H7 (cell line): ENCODE measurements around the gene MIR17HG. TPM values are rescaled to one million over a fixed set of nuclear protein-coding genes. Genes with fewer than 3 reads are reported as not detected.

ENCODE experiments used
- DNase-seq: peaks from one replicate; pipeline ENCODE4 v3.0.0; 2012
- H3K27me3 ChIP-seq: 2 replicates; pipeline ENCODE4 v1.6.0; 2011; ENCODE audit warnings: mild to moderate bottlenecking, low read length; ENCODE audit not compliant: control insufficient read depth, insufficient read depth
- H3K36me3 ChIP-seq: replicated peaks from 2 replicates; pipeline ENCODE4 v1.5.1; 2011; ENCODE audit warnings: low read length; ENCODE audit not compliant: control insufficient read depth, insufficient read depth
- H3K4me3 ChIP-seq: 2 replicates; pipeline ENCODE4 v1.5.1; 2011; ENCODE audit warnings: low read depth, mild to moderate bottlenecking, control low read depth, low read length, moderate library complexity; ENCODE audit not compliant: insufficient read depth
- total RNA-seq: library from RNA; depleted of rRNA; stranded (reverse); fragments of >200 nt; shearing (Covaris generic); gene quantifications from 2 replicates; pipeline ENCODE4 v1.2.3, GENCODE V29; 2014; rRNA removed

The MIR17HG gene
- total RNA-seq, result 19.6 and 22.2 TPM in 2 replicates

GRCh38 chr13:91347202-91347995 lies at the start of gene MIR17HG:
TSS of gene MIR17HG (plus strand) at chr13:91347687.
- Histone ChIP-seq H3K27me3 (no peaks in the 10 kb centered on the region), H3K36me3 (peaks cover 21% of the 10 kb centered on the region), H3K4me3 (peak within 1 kb of the TSS; percentile 77)
- peak; percentile 90 for DNase-seq

- Histone ChIP-seq H3K4me3 (no peak overlapping the region), H3K27me3 (no peaks in the 10 kb centered on the region), H3K36me3 (no peaks in the 10 kb centered on the region)
- no peak for DNase-seq
Observed at GRCh38 chr13:91298060-91298459, 49.4 kb upstream of the MIR17HG start.

GRCh38 chr13:91302111-91302510 lies 45.4 kb upstream of the MIR17HG start:
- no peaks in the 10 kb centered on the region for H3K27me3 ChIP-seq
- no peaks in the 10 kb centered on the region for H3K36me3 ChIP-seq
- DNase-seq, result no peak
- no peak overlapping the region for H3K4me3 ChIP-seq

GRCh38 chr13:91303031-91303430 lies 44.5 kb upstream of the MIR17HG start:
- no peak for DNase-seq
- Histone ChIP-seq H3K27me3 (no peaks in the 10 kb centered on the region), H3K36me3 (no peaks in the 10 kb centered on the region), H3K4me3 (no peak overlapping the region)

- H3K36me3 ChIP-seq, result no peaks in the 10 kb centered on the region
- DNase-seq, result no peak
- no peaks in the 10 kb centered on the region for H3K27me3 ChIP-seq
- no peak overlapping the region for H3K4me3 ChIP-seq
Observed at GRCh38 chr13:91304741-91305140, 42.7 kb upstream of the MIR17HG start.

- Histone ChIP-seq H3K4me3 (no peak overlapping the region), H3K36me3 (no peaks in the 10 kb centered on the region), H3K27me3 (no peaks in the 10 kb centered on the region)
- DNase-seq, result no peak
Observed at GRCh38 chr13:91305652-91306051, 41.8 kb upstream of the MIR17HG start.

GRCh38 chr13:91307887-91308286 lies 39.6 kb upstream of the MIR17HG start:
- DNase-seq, result no peak
- Histone ChIP-seq H3K4me3 (no peak overlapping the region), H3K27me3 (no peaks in the 10 kb centered on the region), H3K36me3 (no peaks in the 10 kb centered on the region)

- H3K27me3 ChIP-seq, result no peaks in the 10 kb centered on the region
- DNase-seq, result peak; percentile 3
- H3K4me3 ChIP-seq, result no peak overlapping the region
- no peaks in the 10 kb centered on the region for H3K36me3 ChIP-seq
Observed at GRCh38 chr13:91308299-91308698, 39.2 kb upstream of the MIR17HG start.

GRCh38 chr13:91311491-91311890 lies 36.0 kb upstream of the MIR17HG start:
- Histone ChIP-seq H3K27me3 (no peaks in the 10 kb centered on the region), H3K36me3 (no peaks in the 10 kb centered on the region), H3K4me3 (no peak overlapping the region)
- DNase-seq, result no peak

- DNase-seq, result no peak
- Histone ChIP-seq H3K4me3 (no peak overlapping the region), H3K27me3 (no peaks in the 10 kb centered on the region), H3K36me3 (no peaks in the 10 kb centered on the region)
Observed at GRCh38 chr13:91312324-91312723, 35.2 kb upstream of the MIR17HG start.

- H3K4me3 ChIP-seq, result no peak overlapping the region
- H3K36me3 ChIP-seq, result no peaks in the 10 kb centered on the region
- DNase-seq, result peak; percentile 9
- H3K27me3 ChIP-seq, result no peaks in the 10 kb centered on the region
Observed at GRCh38 chr13:91313103-91313502, 34.4 kb upstream of the MIR17HG start.

- H3K27me3 ChIP-seq, result no peaks in the 10 kb centered on the region
- no peak for DNase-seq
Observed at GRCh38 chr13:91313581-91313980, 33.9 kb upstream of the MIR17HG start.

GRCh38 chr13:91314888-91315287 lies 32.6 kb upstream of the MIR17HG start:
- H3K36me3 ChIP-seq, result no peaks in the 10 kb centered on the region
- DNase-seq, result no peak
- H3K4me3 ChIP-seq, result no peak overlapping the region
- H3K27me3 ChIP-seq, result no peaks in the 10 kb centered on the region

More at GRCh38 chr13:91313581-91313980, 33.9 kb upstream of the MIR17HG start:
- Histone ChIP-seq H3K36me3 (no peaks in the 10 kb centered on the region), H3K4me3 (no peak overlapping the region)

- H3K4me3 ChIP-seq, result no peak overlapping the region
- no peak for DNase-seq
- no peaks in the 10 kb centered on the region for H3K36me3 ChIP-seq
- H3K27me3 ChIP-seq, result no peaks in the 10 kb centered on the region
Observed at GRCh38 chr13:91318886-91319285, 28.6 kb upstream of the MIR17HG start.

GRCh38 chr13:91319996-91320395 lies 27.5 kb upstream of the MIR17HG start:
- Histone ChIP-seq H3K36me3 (no peaks in the 10 kb centered on the region), H3K27me3 (no peaks in the 10 kb centered on the region), H3K4me3 (no peak overlapping the region)
- DNase-seq, result no peak
